H1 (cell line): ENCODE results near the gene DCTN5. TPM values are rescaled to one million over a fixed set of nuclear protein-coding genes. Genes with fewer than 3 reads are reported as not detected.
A peak's percentile ranks its signal among the peaks of the same experiment; 100 is the strongest.

Experiments
- ASH2L ChIP-seq: fragments of 200-600, 300-600 bp; sonication (generic); IDR thresholded peaks from one replicate; pipeline ENCODE4 v1.7.1; 2017; ENCODE audit warnings: low read length
- CHD1 ChIP-seq: IDR thresholded peaks from 2 replicates; pipeline ENCODE4 v1.6.1; 2012; ENCODE audit warnings: low read depth, low read length, improper control_type of control experiment
- KDM1A ChIP-seq: fragments of 200-600, 300-600 bp; sonication (generic); IDR thresholded peaks from 2 replicates; pipeline ENCODE4 v1.7.1; 2016; ENCODE audit warnings: mild to moderate bottlenecking, low read length, borderline replicate concordance
- NRF1 ChIP-seq: IDR thresholded peaks from 2 replicates; pipeline ENCODE4 v1.6.1; 2011; ENCODE audit warnings: mild to moderate bottlenecking, low read depth, low read length, improper control_type of control experiment
- PHF8 ChIP-seq: fragments of 200-600 bp; sonication (generic); conservative IDR thresholded peaks from 2 replicates; pipeline ENCODE4 v1.7.1; 2012; ENCODE audit warnings: low read depth, mild to moderate bottlenecking, inconsistent platforms, low read length, moderate library complexity
- SAP30 ChIP-seq: fragments of 300-600 bp; sonication (generic); IDR thresholded peaks from 2 replicates; pipeline ENCODE4 v1.7.1; 2012; ENCODE audit warnings: low read length, moderate library complexity, mild to moderate bottlenecking, inconsistent platforms; ENCODE audit not compliant: insufficient read depth, insufficient replicate concordance
- ZNF274 ChIP-seq: IDR thresholded peaks from 2 replicates; pipeline ENCODE4 v1.7.0; 2012; ENCODE audit warnings: low read length, borderline replicate concordance; ENCODE audit errors: extremely low read depth
- polyA plus RNA-seq, 7 experiments: library from polyadenylated mRNA; depleted of rRNA in 3 of 7; stranded (reverse) in 5 of 7; unstranded in 2 of 7; fragments of >200 nt in 5 of 7; fragments of 200-250 nt in 2 of 7; gene quantifications; 1 replicate in 5 of 7; 2 replicates in 1 of 7; 4 replicates in 1 of 7; pipeline versions ENCODE4 v1.2.1 to v1.2.3, GENCODE V29; 2011 to 2013; ENCODE audit warnings: missing spikeins in 2 of 7, mixed read lengths in 2 of 7
- total RNA-seq: library from RNA; stranded (reverse); fragmentation: NEBNext Ultra II Directional; extraction: Animal tissue kit (Norgen Biotek cat#: 25700); gene quantifications from 2 replicates; pipeline ENCODE4 v1.2.1, GENCODE V29; 2021

The DCTN5 gene
- total and polyA plus RNA-seq, 2 of the 8 experiments (the other 6 are each of a cell fraction or from before 2014, with no cell fraction given): 36.0 to 74.0 TPM

DNA sequence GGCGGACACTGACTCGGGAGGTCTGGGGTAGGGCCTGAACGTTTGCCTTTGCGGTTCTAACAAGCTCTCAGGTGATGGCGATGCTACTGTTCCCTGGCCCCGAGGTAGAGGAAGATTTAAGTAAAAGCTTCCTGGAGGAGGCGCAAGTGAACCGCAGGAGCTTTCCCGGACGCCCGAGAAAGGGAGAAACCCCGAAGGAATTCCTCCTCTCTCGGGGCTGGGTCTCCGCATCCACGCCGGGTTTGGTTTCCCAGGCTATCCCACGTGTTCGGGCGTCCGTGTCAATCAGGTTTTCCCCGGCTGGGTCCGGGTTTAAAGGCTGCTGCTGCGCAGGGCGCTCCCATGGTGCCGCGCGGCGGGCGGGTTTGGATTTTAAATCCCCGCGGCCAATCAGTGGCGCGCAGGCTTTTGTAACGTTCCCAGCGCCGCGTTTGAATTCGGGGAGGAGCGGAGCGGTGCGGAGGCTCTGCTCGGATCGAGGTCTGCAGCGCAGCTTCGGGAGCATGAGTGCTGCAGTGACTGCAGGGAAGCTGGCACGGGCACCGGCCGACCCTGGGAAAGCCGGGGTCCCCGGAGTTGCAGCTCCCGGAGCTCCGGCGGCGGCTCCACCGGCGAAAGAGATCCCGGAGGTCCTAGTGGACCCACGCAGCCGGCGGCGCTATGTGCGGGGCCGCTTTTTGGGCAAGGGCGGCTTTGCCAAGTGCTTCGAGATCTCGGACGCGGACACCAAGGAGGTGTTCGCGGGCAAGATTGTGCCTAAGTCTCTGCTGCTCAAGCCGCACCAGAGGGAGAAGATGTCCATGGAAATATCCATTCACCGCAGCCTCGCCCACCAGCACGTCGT is 37.4 kb downstream of the DCTN5 start, which contains the start of gene PLK1 (continued):
- no peak for TF ChIP-seq KDM1A
- peak; percentile 34; the same call in 1 of the 2 replicates for TF ChIP-seq NRF1
- no peak for TF ChIP-seq ZNF274
- no peak for TF ChIP-seq CHD1
- TF ChIP-seq ASH2L: peak; percentile 65
- peak; percentile 32 for TF ChIP-seq SAP30
- TF ChIP-seq PHF8: no peak; the same call in none of the 2 replicates
